Colon (tissue), 2 donors: ENCODE results near the gene MYO5B.

ENCODE experiments used
- FAIRE-seq: peaks from 2 replicates; lab custom pipeline; 2012; peaks lifted over from hg19 to GRCh38; lab: Jason Lieb, UNC
- donor health status: control.
- donor health status: control.

Gene MYO5B

DNA sequence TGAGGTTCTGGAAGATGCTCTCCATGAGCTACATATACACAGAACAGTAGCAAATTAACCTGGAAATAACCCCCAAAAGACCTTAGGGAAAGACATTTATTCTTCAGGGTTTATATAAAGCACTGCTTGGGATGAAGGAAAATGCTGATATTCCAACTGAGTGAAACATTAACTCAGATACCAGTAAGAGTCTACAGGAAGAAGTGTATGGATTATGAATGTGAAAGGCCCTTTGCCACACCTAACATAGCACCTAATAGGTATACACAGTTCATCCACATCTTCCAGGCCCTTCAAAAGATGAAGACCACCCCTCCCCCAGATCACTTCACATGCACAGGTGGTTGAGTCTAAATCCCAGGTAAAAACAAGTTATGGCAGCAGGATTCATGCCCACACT is 50.4 kb downstream of the MYO5B start:
- FAIRE-seq = no peak

DNA sequence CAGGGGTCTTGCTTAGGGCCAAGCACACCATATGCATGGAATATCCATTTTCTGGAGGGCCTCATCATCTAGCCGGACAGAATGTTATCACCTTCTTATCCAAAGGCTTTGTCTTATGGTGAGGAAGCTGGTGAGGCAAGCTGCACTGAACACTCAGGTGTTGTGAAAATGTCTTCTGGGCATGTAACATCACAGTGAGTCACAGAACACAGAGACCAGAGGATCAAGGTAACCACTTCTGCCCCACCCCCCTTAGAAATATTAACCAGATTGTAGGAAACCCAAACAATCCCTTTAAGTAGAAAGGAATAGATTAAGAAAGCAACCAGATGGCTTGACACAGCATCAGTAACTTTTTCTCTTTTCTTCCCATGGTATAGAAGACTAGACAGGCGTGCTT is 51.1 kb downstream of the MYO5B start:
- no peak for FAIRE-seq

GRCh38 chr18:50143294-50143693 is 51.7 kb downstream of the MYO5B start:
- FAIRE-seq = no peak

GRCh38 chr18:50142441-50143120 is 52.4 kb downstream of the MYO5B start:
- FAIRE-seq = no peak

DNA sequence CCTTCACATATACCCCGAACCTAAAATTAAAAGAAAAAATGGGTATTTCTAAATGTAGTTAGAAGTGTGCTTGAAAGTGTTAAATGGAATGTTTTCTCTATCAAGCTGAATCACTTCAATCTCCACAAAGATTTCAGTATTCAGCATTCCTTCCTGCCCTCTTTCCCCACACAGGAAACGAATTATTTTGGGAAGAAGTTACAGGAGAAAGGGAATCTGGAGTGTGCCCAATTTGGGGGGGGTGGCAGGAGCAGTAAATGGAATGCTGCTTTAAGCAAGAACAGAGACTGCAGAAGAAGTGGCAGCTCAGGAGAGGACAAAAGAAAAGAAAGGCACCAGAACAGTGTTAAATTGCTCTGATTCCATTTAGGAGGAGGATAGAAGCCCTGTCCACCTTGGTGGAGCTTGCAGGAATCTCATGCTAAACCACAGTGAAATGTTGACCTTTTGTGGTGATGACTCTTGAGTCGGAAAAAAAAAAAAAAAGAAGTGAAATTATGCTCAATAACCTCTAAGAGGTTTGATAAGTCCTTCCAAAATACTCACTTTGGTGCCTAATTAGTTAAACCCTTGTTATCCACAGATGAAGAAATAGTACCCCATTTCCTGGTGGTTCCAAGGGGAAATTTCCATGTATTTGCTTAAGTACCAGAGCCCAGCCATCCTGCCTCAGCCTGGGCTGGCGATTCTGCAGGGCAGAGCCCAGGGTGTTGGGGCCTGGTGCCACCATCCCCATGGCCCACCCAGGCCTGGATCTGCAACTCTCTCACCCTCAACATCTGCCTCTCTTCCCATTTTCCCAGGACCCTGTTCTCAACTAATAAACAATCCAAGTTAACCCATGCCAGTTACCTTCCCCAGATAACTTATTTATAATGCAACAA is 56.5 kb downstream of the MYO5B start:
- no peak for FAIRE-seq

- FAIRE-seq = no peak
Measured at GRCh38 chr18:50135903-50136302, 59.0 kb downstream of the MYO5B start.

- FAIRE-seq = no peak
Measured at GRCh38 chr18:50133526-50133925, 61.4 kb downstream of the MYO5B start.

DNA sequence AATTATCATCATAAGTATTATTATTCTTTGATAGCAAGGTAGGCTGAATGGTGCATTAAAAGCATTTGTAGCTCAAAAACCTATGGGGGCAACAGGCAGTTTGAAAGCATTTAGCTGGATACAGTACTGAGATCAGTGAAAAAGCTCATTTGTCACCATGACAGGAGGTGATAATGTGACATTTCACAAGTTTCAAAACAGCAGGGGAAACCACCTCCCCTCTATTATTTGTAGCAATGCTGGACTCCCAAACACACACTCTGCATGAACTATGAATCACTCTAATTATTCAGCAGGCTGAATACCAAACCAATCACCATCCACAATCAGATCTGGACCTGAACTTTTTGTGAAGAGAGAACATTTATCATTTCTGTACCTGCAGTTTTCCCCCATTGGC is 63.4 kb downstream of the MYO5B start:
- FAIRE-seq = no peak

DNA sequence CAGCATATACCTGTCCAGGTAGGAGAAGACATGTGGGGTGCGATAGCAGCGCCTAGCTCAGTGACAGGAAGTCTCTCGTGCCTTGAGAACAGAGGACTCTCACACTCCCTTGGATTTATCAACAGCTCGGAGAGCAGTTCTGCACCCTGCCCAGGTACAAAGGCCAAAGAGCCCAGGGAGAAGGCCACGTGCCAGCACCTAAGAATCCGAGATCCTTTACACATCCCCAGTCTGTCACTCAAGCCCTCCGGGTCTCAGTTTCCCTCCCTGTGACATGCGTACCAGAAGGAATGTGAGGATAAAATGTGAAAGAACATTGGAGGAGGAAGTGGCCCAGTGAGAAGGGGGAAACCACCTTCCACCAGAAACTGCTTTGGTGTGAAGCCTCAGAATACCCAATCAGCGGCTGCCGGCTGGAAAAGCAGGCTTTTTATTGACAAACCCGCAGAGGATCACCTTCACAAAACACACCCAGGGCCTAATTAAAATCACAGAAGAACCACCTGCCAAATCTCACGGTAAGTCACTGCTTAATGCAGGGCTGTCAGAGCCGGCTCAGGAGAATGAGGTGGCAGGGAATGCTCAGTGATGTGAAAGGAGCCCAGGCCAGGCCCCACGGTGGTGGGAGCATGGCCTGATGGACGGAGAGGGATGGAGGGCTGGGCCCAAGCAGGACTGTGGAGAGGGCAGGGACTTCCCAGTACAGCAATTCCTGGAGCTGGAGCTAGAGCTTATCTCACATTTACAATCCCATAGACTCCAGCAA is 66.3 kb downstream of the MYO5B start:
- FAIRE-seq = no peak

- no peak for FAIRE-seq
Measured at GRCh38 chr18:50127516-50128210, 67.3 kb downstream of the MYO5B start.

- FAIRE-seq = no peak
Measured at GRCh38 chr18:50126471-50126870, 68.5 kb downstream of the MYO5B start.

GRCh38 chr18:50125456-50125855 is 69.5 kb downstream of the MYO5B start:
- no peak for FAIRE-seq

DNA sequence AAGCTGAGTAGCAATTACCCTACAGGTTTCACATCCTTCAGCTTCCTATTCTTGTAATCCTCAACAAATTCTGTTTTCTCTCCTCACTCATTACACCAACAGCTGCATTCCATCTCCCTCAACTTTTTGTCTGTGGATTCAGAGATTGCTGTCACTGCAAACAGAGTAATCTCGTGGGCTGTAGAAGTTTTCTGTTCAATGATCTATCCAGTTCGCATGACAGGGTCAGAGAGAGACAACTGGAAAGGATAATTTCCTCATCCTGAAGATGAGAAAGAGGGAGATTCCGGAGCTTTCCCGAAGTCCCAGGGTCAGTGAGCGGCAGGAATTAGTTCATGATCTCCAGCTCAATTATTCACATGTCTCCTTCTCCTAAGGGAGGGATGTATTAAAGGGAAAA is 75.7 kb downstream of the MYO5B start:
- FAIRE-seq = no peak

GRCh38 chr18:50117863-50118262 is 77.1 kb downstream of the MYO5B start:
- FAIRE-seq = no peak

GRCh38 chr18:50115095-50115494 is 79.9 kb downstream of the MYO5B start:
- FAIRE-seq = no peak

DNA sequence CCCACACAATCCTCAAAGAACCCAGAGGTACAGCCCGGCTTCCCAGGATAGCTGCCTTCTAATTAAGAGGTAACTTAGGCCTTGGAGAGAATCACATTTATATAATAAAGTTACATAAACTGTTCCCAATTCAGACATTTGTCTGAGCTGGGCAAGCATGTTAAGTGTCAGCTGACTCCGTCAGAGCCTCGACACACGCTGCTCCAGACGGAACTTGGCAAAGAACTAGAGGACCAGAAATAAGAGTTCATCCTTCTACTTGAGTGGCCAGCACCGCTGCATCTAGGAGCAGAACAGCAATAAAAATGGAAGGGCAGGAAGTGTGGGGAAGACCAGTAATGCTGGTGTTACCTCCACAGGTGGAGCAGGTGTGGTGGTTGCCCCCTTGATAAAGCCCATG is 80.5 kb downstream of the MYO5B start:
- FAIRE-seq = no peak

DNA sequence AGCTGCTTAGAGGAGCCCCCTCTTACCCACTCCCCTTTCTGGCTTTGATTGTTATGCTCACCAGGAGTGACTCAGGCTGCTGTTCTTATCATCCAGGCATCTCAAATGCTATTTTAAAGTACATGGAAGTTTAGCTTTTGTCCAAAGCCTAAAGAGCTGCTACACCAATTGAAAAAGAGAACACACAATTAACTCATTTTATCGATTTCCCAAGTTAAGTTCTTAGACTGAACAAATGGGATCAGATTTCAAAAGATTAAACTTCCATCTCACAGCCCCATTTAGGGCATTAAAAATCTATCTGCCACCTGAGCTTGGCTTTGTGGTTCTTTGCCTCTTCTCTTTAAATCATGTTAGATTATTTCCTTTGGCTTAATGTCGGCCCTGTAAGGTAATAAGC is 81.2 kb downstream of the MYO5B start:
- no peak for FAIRE-seq

GRCh38 chr18:50111398-50111797 is 83.5 kb downstream of the MYO5B start:
- no peak for FAIRE-seq

DNA sequence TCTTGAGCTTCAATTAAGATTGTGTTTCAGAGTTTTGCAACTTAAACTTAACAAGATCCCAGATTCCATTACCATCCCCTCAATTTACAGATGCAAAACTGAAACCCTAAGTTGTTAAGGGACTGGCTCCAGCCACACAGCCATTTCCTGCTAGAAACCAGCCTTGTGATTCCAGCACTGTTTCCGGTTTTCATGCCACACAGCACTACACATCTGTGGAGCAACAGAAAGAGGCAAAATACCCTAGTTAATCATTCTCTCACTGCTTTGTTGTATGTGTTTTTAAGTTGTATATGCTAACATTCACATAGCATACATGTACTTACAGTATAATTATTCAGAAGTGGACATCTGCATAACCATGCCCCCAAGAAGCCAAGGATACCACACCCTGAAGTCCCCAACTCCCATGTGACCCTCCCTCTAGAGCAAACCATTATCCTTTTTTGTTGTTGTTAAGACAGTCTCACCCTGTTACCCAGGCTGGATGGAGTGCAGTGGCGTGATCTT is 87.4 kb downstream of the MYO5B start:
- no peak for FAIRE-seq

- no peak for FAIRE-seq
Measured at GRCh38 chr18:50105027-50105426, 89.9 kb downstream of the MYO5B start.

DNA sequence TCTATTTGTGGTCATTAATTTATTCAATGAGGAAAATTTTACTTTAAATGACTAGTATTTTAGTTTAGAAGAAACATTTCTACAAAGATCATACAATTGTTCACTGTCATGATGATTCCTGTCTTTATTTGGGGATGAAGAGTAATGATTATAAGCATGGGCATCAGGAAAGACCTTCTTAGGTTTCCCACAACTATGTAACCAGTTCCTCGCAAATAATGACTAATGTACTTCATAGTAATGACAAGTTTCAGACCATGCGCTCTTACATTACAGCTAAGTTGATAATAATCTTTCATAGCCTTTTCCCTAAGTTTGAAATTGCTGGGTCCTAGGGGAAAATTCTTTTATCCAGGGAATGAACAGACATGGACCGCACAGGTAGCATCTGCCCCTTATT is 90.5 kb downstream of the MYO5B start:
- peak; percentile 24 for FAIRE-seq
